Transverse colon (tissue), 4 donors: ENCODE measurements around the gene NTMT2.

ENCODE experiments used
- CTCF ChIP-seq, 5 experiments: fragments of 200-600 bp in 3 of 5; fragments of 450-650 bp in 2 of 5; sonication (generic) in 3 of 5; IDR thresholded peaks; 1 replicate in 2 of 5; 2 replicates in 3 of 5; pipeline ENCODE4 v1.5.1; 2016 to 2017; ENCODE audit warnings: antibody characterized with exemption in 5 of 5, inconsistent platforms in 3 of 5, mild to moderate bottlenecking in 2 of 5, moderate library complexity in 1 of 5
- EP300 ChIP-seq: sonication (generic); formaldehyde crosslinking; IDR thresholded peaks from one replicate; pipeline ENCODE4 v1.6.1; 2017; ENCODE audit warnings: antibody characterized with exemption, low read depth
- POLR2A ChIP-seq: fragments of 450-650 bp; IDR thresholded peaks from one replicate; pipeline ENCODE4 v1.6.1; 2016; ENCODE audit warnings: antibody characterized with exemption, mild to moderate bottlenecking, moderate library complexity
- POLR2AphosphoS5 ChIP-seq, 3 donors: sonication (generic); formaldehyde crosslinking; IDR thresholded peaks; one replicate each; pipeline ENCODE4 v1.6.1; 2016; ENCODE audit warnings: antibody characterized with exemption in 3 of 3

DNA sequence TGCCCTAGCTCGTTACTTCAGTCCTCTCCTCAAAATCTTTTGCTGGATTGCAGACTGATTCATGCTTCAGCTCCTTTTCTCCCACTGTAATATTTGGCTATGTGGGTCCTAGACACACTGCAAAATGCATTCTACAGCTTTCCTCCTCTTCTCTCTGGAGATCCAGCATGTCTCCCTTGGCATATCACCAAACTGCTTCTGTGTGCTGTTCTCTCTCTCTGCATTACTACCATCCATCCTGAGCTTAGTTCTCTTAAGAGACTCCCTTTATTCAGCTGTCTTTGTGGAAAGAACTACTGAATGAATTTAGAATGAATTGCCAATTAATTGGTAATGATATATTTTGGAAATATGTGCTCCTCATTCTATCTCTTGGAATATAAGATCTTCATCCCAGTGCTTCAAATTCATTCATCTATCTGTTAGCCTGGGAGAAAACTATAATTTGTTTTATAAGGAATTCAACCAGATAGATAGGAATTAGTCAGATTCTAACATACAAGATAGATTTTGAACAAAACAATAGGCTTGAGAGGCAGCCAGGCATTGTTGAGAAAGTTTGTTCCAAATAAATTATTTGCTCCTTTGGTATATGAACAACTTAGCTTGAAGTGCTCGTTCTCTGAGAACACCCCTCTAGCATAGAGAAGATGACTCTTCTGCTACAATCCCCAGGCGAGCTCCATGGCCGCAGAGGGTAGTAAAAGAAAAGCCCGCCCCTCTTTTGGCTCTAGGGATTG lies 71.9 kb downstream of the NTMT2 start:
- TF ChIP-seq EP300 (no peak), CTCF (IDR thresholded peaks at IDR 0.05) (no peak), POLR2AphosphoS5 (IDR thresholded peaks at IDR 0.05) (no peak), POLR2A (no peak)
